Right lobe of liver (tissue), 6 donors: ENCODE results near the gene VAV3. TPM values are rescaled to one million over a fixed set of nuclear protein-coding genes. Genes with fewer than 3 reads are reported as not detected.
"Not testable (repeated sequence)": the region's sequence is repeated elsewhere in the genome, so short reads cannot be mapped to it uniquely, and the experiment has no call there.

Source experiments
- ATAC-seq, 4 donors: fragments of 200-7000 bp; cut with Tn5 transposase; one replicate each; pipeline ENCODE4 v1.9.1; 2020; ENCODE audit warnings: mild to moderate bottlenecking in 4 of 4, moderate library complexity in 4 of 4
- DNase-seq, 3 donors: peaks; one replicate each; pipeline ENCODE4 v3.0.0-alpha.2; 2020
- H3K27ac ChIP-seq, 3 donors: fragments of 200-600 bp; one replicate each; pipeline ENCODE4 v1.8.0; 2022
- H3K27me3 ChIP-seq, 2 donors: fragments of 200-600 bp; one replicate each; pipeline ENCODE4 v1.8.0; 2022
- H3K36me3 ChIP-seq, 4 donors: fragments of 200-600 bp; sonication (generic) in 1 of 4; one replicate each; pipeline versions ENCODE4 v1.5.1 to v1.8.0; 2017 to 2022; ENCODE audit warnings: control low read depth in 1 of 4
- H3K4me1 ChIP-seq, 4 donors: fragments of 200-600 bp; sonication (generic) in 1 of 4; one replicate each; pipeline versions ENCODE4 v1.5.1 to v1.8.0; 2017 to 2022; ENCODE audit warnings: control low read depth in 1 of 4
- H3K4me3 ChIP-seq, 3 donors: fragments of 200-600 bp; one replicate each; pipeline ENCODE4 v1.8.0; 2022
- H3K9me3 ChIP-seq, 4 donors: fragments of 200-600 bp; sonication (generic) in 1 of 4; one replicate each; pipeline versions ENCODE4 v1.5.1 to v1.8.0; 2017 to 2022; ENCODE audit warnings: control low read depth in 1 of 4
- POLR2A ChIP-seq: fragments of 450-650 bp; IDR thresholded peaks from one replicate; pipeline ENCODE4 v1.6.1; 2017; ENCODE audit warnings: antibody characterized with exemption, mild to moderate bottlenecking
- WGBS: methylation state at CpG from one replicate; pipeline ENCODE4 v1.1.6; 2018; ENCODE audit warnings: low coverage, low lambda C conversion rate; ENCODE audit not compliant: insufficient coverage; ENCODE audit errors: missing lambda C conversion rate; 5-methylcytosine and 5-hydroxymethylcytosine counted together
- intact Hi-C, 2 donors: fragments of 100-400 bp; cut with DNase I; formaldehyde crosslinking; loops; one replicate each; pipeline versions ENCODE4 v1.11.2 to v1.14.1; 2022
- total RNA-seq, 6 experiments: library from RNA; depleted of rRNA in 2 of 6; stranded (reverse); fragments of >200 nt in 2 of 6; fragmentation: NEBNext Ultra II Directional in 3 of 6; extraction: Animal tissue kit (Norgen Biotek cat#: 25700) in 3 of 6; gene quantifications; one replicate each; pipeline versions ENCODE4 v1.1.0 to v1.2.4, GENCODE V29; 2016 to 2023
- TF ChIP-seq, protein P1 (sequence below), 4 donors: fragments of 200-600 bp in 3 of 4; fragments of 450-650 bp in 1 of 4; IDR thresholded peaks; one replicate each; pipeline versions ENCODE4 v1.5.1 to v1.8.0; 2016 to 2022; ENCODE audit warnings: antibody characterized with exemption in 4 of 4, mild to moderate bottlenecking in 2 of 4
- donor health status: DM: no; HTN: yes; CAD: no.
- donor health status: DM: no; HTN: no; CAD: no.
- donor health status: DM: no; HTN: no; CAD: no.
- donor health status: DM: no; HTN: yes; CAD: no.
- donor health status: DM: no; HTN: yes; CAD: no.

The VAV3 gene
- total RNA-seq, 6 experiments from 2014 or later, result 0.77 to 3.6 (median 1.5) TPM

DNA sequence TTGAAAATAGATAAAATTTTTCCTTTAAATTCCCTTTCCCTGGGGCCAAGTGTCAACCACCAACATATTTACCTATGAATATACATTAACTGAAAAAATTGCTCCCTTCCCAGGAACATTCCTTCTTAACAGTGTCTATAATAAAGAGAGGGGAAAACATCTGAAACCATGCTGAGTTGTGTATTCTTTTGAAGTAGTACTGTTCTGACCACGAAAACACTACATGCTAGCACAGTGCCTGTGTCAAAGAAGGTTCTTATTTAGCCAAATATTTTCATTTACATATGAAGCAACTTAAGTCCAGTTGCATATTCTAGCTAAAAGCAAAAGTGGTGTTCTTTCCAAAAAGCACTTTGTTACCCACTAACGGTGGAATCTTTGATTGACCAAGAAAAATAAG, 311.2 kb downstream of the VAV3 start:
- Histone ChIP-seq H3K36me3 (no peaks in the 10 kb centered on the region), H3K4me1 (no peaks in the 10 kb centered on the region), H3K27me3 (no peaks in the 10 kb centered on the region), H3K9me3 (no peaks in the 10 kb centered on the region), H3K4me3 (no peak overlapping the region), H3K27ac (no peak overlapping the region)
- DNase-seq (no peak), ATAC-seq (no peak)
- 38% methylated on average over 2 of the region's 2 CpGs for WGBS
- intact Hi-C loops, result no loop called here
- TF ChIP-seq POLR2A, result no peak
- TF ChIP-seq, protein P1, sequence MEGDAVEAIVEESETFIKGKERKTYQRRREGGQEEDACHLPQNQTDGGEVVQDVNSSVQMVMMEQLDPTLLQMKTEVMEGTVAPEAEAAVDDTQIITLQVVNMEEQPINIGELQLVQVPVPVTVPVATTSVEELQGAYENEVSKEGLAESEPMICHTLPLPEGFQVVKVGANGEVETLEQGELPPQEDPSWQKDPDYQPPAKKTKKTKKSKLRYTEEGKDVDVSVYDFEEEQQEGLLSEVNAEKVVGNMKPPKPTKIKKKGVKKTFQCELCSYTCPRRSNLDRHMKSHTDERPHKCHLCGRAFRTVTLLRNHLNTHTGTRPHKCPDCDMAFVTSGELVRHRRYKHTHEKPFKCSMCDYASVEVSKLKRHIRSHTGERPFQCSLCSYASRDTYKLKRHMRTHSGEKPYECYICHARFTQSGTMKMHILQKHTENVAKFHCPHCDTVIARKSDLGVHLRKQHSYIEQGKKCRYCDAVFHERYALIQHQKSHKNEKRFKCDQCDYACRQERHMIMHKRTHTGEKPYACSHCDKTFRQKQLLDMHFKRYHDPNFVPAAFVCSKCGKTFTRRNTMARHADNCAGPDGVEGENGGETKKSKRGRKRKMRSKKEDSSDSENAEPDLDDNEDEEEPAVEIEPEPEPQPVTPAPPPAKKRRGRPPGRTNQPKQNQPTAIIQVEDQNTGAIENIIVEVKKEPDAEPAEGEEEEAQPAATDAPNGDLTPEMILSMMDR (IDR thresholded peaks at IDR 0.05), result no peak

DNA sequence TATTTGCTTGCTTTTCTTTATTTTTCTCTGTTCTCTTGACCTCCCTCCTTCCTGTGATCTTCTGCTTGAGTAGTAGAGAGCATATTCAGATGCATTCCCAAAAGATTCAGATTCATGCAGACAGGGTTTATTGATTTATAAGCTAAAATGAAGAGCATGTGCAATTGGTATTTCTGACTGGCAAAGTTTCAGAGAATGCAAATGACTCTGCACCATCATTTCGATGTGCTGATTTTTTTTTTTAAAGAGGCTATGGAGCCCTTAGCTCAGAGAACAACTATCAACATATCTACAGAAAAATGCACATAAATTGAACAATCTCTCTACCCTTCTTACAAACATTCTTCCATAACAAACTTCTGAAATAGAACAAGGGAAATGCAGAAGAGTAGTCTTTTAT, 312.0 kb downstream of the VAV3 start:
- ATAC-seq, result no peak
- TF ChIP-seq, protein P1 (IDR thresholded peaks at IDR 0.05), result no peak
- no peak for TF ChIP-seq POLR2A
- 57% methylated on average over 1 of the region's 1 CpG for WGBS

DNA sequence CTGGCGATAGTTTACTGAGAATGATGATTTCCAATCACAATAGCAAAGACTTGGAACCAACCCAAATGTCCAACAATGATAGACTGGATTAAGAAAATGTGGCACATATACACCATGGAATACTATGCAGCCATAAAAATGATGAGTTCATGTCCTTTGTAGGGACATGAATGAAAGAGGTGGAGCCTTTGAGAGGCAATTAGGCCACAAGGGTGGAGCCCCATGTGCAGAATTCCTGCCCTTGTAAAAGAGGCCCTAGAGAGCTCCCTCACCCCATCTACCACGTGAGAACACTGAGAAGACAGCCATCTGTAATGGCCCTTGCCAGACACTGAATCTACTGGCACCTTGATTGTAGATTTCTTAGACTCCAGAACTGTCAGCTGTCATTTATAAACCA, 314.2 kb downstream of the VAV3 start:
- H3K27ac ChIP-seq, ATAC-seq, H3K4me3 ChIP-seq, H3K4me1 ChIP-seq, DNase-seq, intact Hi-C loops, H3K27me3 ChIP-seq, H3K36me3 ChIP-seq, H3K9me3 ChIP-seq: not testable (repeated sequence)
- WGBS, result 100% methylated on average over 1 of the region's 2 CpGs

More for the DNA sequence above, 312.0 kb downstream of the VAV3 start:
- Histone ChIP-seq H3K27ac (no peak overlapping the region), H3K4me3 (no peak overlapping the region), H3K36me3 (no peaks in the 10 kb centered on the region), H3K9me3 (no peaks in the 10 kb centered on the region), H3K4me1 (no peaks in the 10 kb centered on the region), H3K27me3 (no peaks in the 10 kb centered on the region)
- intact Hi-C loops, result no loop called here
- no peak for DNase-seq

DNA sequence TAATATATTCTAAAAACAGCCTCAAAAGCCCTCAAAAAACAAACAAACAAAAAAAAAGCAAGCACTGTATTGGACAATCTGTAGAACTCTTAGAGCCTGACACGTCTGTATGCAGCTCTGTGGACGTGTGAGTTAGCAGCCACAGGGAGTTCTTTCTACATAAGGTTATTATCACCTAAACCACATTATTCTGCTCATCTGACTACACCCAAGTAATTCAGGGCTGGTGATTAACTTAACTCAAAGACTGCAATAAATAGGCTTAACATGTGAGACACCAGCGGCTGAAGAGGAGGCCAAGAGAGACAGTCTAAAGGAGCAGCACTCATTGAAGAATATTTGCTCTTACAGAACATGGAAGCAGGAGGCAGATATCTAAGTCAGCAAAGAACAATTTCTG, 316.0 kb downstream of the VAV3 start:
- 49% methylated on average over 3 of the region's 3 CpGs for WGBS
- no peak overlapping the region for H3K4me3 ChIP-seq
- H3K27ac ChIP-seq, result no peak overlapping the region
- H3K9me3 ChIP-seq, result no peaks in the 10 kb centered on the region
- no peaks in the 10 kb centered on the region for H3K4me1 ChIP-seq
- intact Hi-C loops, result no loop called here
- TF ChIP-seq, protein P1 (IDR thresholded peaks at IDR 0.05), result no peak
- TF ChIP-seq POLR2A, result no peak
- DNase-seq, result no peak
- ATAC-seq, result no peak
- H3K36me3 ChIP-seq, result no peaks in the 10 kb centered on the region
- H3K27me3 ChIP-seq, result no peaks in the 10 kb centered on the region

DNA sequence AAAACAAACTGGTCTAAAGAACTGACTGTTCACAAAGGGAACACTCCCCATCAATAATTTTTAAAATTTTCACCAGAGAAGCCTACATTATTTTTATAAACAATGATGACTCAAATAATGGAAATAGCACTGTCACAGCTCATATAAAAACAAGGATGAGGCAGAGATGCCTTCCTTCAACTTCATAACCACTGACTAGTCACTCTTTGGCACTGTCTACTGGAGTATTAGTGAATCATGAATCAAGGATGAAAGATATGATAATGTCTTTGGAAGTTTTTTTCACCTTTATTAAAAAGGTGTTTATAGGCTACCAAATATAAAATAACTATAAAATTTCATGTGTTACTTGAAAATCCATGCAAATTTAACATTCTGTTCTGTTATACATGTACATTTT, 316.9 kb downstream of the VAV3 start:
- intact Hi-C loops, result no loop called here
- Histone ChIP-seq H3K27me3 (no peaks in the 10 kb centered on the region), H3K27ac (no peak overlapping the region), H3K36me3 (no peaks in the 10 kb centered on the region), H3K4me1 (no peaks in the 10 kb centered on the region), H3K4me3 (no peak overlapping the region), H3K9me3 (no peaks in the 10 kb centered on the region)
- TF ChIP-seq, protein P1 (IDR thresholded peaks at IDR 0.05), result no peak
- no peak for TF ChIP-seq POLR2A
- ATAC-seq (no peak), DNase-seq (no peak)
